ENCODE data around the gene ACADVL. TPM values are rescaled to one million over a fixed set of nuclear protein-coding genes. Genes with fewer than 3 reads are reported as not detected.

Gene ACADVL
- total and polyA plus RNA-seq, 4 donors = 185 to 1,301 (median 1,109) TPM

GRCh38 chr17:7251661-7252175, 32.0 kb downstream of the ACADVL start, which contains the start of gene CTDNEP1:
Gene CTDNEP1 (minus strand): TSS chr17:7251734. CDS start chr17:7251296, 438 bp downstream.
- peaks cover 3 to 33% (median 28%) of the 10 kb centered on the region in 4 donors for H3K4me1 ChIP-seq (ENCODE audit: control insufficient read depth in 4 of 4, insufficient read depth in 4 of 4, low read length in 3 of 4)
- under 1% methylated on average over 41 of the region's 41 CpGs for WGBS

GRCh38 chr17:7252176-7253043, 32.7 kb downstream of the ACADVL start, which contains the start of gene ELP5:
Gene ELP5 (plus strand): TSS chr17:7252215. CDS start chr17:7252551, 336 bp downstream.
- Histone ChIP-seq H3K27me3 (ENCODE audit: control insufficient read depth in 4 of 4, insufficient read depth in 4 of 4, low read length in 3 of 4) (no peaks in the 10 kb centered on the region), H3K9me3 (ENCODE audit: control insufficient read depth in 4 of 4, low read length in 3 of 4) (no peaks in the 10 kb centered on the region), H3K4me3 (ENCODE audit: low read depth in 1 of 3, low read length in 3 of 3) (peak within 1 kb of the TSS; percentile 93 to 96 (median 95)), H3K36me3 (ENCODE audit: control insufficient read depth in 4 of 4, insufficient read depth in 3 of 4, low read depth in 1 of 4, low read length in 3 of 4) (peaks cover 0 to 15% (median 9%) of the 10 kb centered on the region in 4 donors), H3K4me1 (ENCODE audit: control insufficient read depth in 4 of 4, insufficient read depth in 4 of 4, low read length in 3 of 4) (peaks cover 4 to 33% (median 28%) of the 10 kb centered on the region in 4 donors), H3K9ac (ENCODE audit: low read depth in 1 of 2, low read length in 2 of 2) (peak within 1 kb of the TSS; percentile 92 to 95), H3K27ac (ENCODE audit: low read depth in 1 of 2, low read length in 2 of 2) (peak within 1 kb of the TSS; percentile 95 to 100)
- TF ChIP-seq ZBTB33 (IDR thresholded peaks at IDR 0.05) (no peak), EGR1 (IDR thresholded peaks at IDR 0.05; ENCODE audit: low read depth in 2 of 2) (peak; percentile 100), JUND (IDR thresholded peaks at IDR 0.05) (peak in 1 of 2 donors; percentile 87), GABPA (IDR thresholded peaks at IDR 0.05 in 1 of 2, conservative IDR thresholded peaks at IDR 0.05 in 1 of 2) (no peak), FOXA2 (IDR thresholded peaks at IDR 0.05) (peak; percentile 35), NR2F2 (IDR thresholded peaks at IDR 0.05) (no peak), YY1 (IDR thresholded peaks at IDR 0.05) (peak; percentile 85), RAD21 (IDR thresholded peaks at IDR 0.05) (peak; percentile 28 to 43), HNF4A (conservative IDR thresholded peaks at IDR 0.05) (peak; percentile 54 to 56), SP1 (IDR thresholded peaks at IDR 0.05) (peak; percentile 79), RXRA (IDR thresholded peaks at IDR 0.05) (peak; percentile 75 to 84), FOXA1 (IDR thresholded peaks at IDR 0.05) (no peak), TAF1 (conservative IDR thresholded peaks at IDR 0.05) (no peak), HNF4G (IDR thresholded peaks at IDR 0.05) (no peak)
- TF ChIP-seq, protein P1, sequence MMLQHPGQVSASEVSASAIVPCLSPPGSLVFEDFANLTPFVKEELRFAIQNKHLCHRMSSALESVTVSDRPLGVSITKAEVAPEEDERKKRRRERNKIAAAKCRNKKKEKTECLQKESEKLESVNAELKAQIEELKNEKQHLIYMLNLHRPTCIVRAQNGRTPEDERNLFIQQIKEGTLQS (IDR thresholded peaks at IDR 0.05) = no peak
- TF ChIP-seq, protein P2, sequence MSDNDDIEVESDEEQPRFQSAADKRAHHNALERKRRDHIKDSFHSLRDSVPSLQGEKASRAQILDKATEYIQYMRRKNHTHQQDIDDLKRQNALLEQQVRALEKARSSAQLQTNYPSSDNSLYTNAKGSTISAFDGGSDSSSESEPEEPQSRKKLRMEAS (IDR thresholded peaks at IDR 0.05) = no peak
- TF ChIP-seq, protein P3, sequence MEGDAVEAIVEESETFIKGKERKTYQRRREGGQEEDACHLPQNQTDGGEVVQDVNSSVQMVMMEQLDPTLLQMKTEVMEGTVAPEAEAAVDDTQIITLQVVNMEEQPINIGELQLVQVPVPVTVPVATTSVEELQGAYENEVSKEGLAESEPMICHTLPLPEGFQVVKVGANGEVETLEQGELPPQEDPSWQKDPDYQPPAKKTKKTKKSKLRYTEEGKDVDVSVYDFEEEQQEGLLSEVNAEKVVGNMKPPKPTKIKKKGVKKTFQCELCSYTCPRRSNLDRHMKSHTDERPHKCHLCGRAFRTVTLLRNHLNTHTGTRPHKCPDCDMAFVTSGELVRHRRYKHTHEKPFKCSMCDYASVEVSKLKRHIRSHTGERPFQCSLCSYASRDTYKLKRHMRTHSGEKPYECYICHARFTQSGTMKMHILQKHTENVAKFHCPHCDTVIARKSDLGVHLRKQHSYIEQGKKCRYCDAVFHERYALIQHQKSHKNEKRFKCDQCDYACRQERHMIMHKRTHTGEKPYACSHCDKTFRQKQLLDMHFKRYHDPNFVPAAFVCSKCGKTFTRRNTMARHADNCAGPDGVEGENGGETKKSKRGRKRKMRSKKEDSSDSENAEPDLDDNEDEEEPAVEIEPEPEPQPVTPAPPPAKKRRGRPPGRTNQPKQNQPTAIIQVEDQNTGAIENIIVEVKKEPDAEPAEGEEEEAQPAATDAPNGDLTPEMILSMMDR (IDR thresholded peaks at IDR 0.05; ENCODE audit: low read depth, low read length, missing input control) = no peak
- TF ChIP-seq, protein P4, sequence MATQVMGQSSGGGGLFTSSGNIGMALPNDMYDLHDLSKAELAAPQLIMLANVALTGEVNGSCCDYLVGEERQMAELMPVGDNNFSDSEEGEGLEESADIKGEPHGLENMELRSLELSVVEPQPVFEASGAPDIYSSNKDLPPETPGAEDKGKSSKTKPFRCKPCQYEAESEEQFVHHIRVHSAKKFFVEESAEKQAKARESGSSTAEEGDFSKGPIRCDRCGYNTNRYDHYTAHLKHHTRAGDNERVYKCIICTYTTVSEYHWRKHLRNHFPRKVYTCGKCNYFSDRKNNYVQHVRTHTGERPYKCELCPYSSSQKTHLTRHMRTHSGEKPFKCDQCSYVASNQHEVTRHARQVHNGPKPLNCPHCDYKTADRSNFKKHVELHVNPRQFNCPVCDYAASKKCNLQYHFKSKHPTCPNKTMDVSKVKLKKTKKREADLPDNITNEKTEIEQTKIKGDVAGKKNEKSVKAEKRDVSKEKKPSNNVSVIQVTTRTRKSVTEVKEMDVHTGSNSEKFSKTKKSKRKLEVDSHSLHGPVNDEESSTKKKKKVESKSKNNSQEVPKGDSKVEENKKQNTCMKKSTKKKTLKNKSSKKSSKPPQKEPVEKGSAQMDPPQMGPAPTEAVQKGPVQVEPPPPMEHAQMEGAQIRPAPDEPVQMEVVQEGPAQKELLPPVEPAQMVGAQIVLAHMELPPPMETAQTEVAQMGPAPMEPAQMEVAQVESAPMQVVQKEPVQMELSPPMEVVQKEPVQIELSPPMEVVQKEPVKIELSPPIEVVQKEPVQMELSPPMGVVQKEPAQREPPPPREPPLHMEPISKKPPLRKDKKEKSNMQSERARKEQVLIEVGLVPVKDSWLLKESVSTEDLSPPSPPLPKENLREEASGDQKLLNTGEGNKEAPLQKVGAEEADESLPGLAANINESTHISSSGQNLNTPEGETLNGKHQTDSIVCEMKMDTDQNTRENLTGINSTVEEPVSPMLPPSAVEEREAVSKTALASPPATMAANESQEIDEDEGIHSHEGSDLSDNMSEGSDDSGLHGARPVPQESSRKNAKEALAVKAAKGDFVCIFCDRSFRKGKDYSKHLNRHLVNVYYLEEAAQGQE (IDR thresholded peaks at IDR 0.05) = peak; percentile 62
- WGBS = 1% methylated on average over 55 of the region's 55 CpGs
- DNase-seq (ENCODE audit: low spot score) = peak; percentile 90

More at GRCh38 chr17:7251661-7252175, 32.0 kb downstream of the ACADVL start, which contains the start of gene CTDNEP1:
- no peaks in the 10 kb centered on the region for H3K27me3 ChIP-seq (ENCODE audit: control insufficient read depth in 4 of 4, insufficient read depth in 4 of 4, low read length in 3 of 4)
- H3K36me3 ChIP-seq (ENCODE audit: control insufficient read depth in 4 of 4, insufficient read depth in 3 of 4, low read depth in 1 of 4, low read length in 3 of 4) = peaks cover under 1 to 18% (median 8%) of the 10 kb centered on the region in 4 donors
- H3K9me3 ChIP-seq (ENCODE audit: control insufficient read depth in 4 of 4, low read length in 3 of 4) = no peaks in the 10 kb centered on the region
- DNase-seq (ENCODE audit: low spot score) = peak; percentile 98
- H3K4me3 ChIP-seq (ENCODE audit: low read depth in 1 of 3, low read length in 3 of 3) = peak within 1 kb of the TSS; percentile 93 to 96 (median 95)
- peak within 1 kb of the TSS; percentile 95 to 100 for H3K27ac ChIP-seq (ENCODE audit: low read depth in 1 of 2, low read length in 2 of 2)
- TF ChIP-seq GABPA (IDR thresholded peaks at IDR 0.05 in 1 of 2, conservative IDR thresholded peaks at IDR 0.05 in 1 of 2) (peak; percentile 89 to 94), HNF4G (IDR thresholded peaks at IDR 0.05) (no peak), YY1 (IDR thresholded peaks at IDR 0.05) (peak; percentile 98), JUND (IDR thresholded peaks at IDR 0.05) (peak in 1 of 2 donors; percentile 81), HNF4A (conservative IDR thresholded peaks at IDR 0.05) (no peak)
- TF ChIP-seq, protein P1 (IDR thresholded peaks at IDR 0.05) = no peak
- peak within 1 kb of the TSS; percentile 92 to 95 for H3K9ac ChIP-seq (ENCODE audit: low read depth in 1 of 2, low read length in 2 of 2)

Data from liver (tissue), 9 donors.